PC-9 (cell line): Measurements from ENCODE around the gene TMEM225B.

ENCODE experiments used
- EZH2 ChIP-seq: fragments of 200-600 bp; sonication (generic); IDR thresholded peaks from 2 replicates; pipeline ENCODE4 v1.8.0; 2017; ENCODE audit warnings: antibody characterized with exemption, low read depth
- TF ChIP-seq, protein P1 (sequence below): fragments of 200-600 bp; sonication (generic); conservative IDR thresholded peaks from 2 replicates; pipeline ENCODE4 v1.6.1; 2017; ENCODE audit warnings: mixed run types, antibody characterized with exemption, mild to moderate bottlenecking, moderate library complexity

DNA sequence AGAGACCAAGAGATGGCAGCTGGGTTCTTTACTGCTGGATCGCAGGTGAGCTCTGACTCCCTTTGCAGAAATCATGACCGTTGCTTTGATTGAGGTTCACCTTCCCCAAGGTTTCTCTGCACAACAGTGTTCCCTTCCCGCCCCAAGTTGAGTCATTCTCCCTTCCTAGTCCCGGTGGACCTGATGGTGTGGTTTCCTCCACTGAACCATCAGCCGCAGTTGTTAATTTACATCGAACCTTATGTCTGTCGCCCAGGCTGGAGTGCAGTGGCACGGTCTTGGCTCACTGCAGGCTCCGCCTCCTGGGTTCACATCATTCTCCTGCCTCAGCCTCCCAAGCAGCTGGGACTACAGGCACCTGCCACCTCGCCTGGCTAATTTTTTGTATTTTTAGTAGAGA is 24.5 kb downstream of the TMEM225B start:
- TF ChIP-seq, protein P1, sequence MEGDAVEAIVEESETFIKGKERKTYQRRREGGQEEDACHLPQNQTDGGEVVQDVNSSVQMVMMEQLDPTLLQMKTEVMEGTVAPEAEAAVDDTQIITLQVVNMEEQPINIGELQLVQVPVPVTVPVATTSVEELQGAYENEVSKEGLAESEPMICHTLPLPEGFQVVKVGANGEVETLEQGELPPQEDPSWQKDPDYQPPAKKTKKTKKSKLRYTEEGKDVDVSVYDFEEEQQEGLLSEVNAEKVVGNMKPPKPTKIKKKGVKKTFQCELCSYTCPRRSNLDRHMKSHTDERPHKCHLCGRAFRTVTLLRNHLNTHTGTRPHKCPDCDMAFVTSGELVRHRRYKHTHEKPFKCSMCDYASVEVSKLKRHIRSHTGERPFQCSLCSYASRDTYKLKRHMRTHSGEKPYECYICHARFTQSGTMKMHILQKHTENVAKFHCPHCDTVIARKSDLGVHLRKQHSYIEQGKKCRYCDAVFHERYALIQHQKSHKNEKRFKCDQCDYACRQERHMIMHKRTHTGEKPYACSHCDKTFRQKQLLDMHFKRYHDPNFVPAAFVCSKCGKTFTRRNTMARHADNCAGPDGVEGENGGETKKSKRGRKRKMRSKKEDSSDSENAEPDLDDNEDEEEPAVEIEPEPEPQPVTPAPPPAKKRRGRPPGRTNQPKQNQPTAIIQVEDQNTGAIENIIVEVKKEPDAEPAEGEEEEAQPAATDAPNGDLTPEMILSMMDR = no peak
- TF ChIP-seq EZH2 = no peak
